Fibroblast of pulmonary artery (primary cell): ENCODE measurements around the gene IL20RB.
A peak's percentile ranks its signal among the peaks of the same experiment; 100 is the strongest.

ENCODE experiments used
- DNase-seq: peaks from one replicate; pipeline ENCODE4 v3.0.0-alpha.2; 2010; ENCODE audit warnings: low read depth
- H3K4me3 ChIP-seq: replicated peaks from 2 replicates; pipeline ENCODE4 v1.5.1; 2011; ENCODE audit warnings: low read depth, mild to moderate bottlenecking, control low read depth, low read length, moderate library complexity
- CTCF ChIP-seq: IDR thresholded peaks from 2 replicates; pipeline ENCODE4 v1.5.1; 2011; ENCODE audit warnings: mild to moderate bottlenecking, control low read depth, low read length, inconsistent platforms; ENCODE audit errors: missing control alignments

The IL20RB gene

GRCh38 chr3:136932523-136932922 lies 25.3 kb upstream of the IL20RB start:
- DNase-seq = peak; percentile 59
- no peak for TF ChIP-seq CTCF
- no peak overlapping the region for H3K4me3 ChIP-seq

- no peak for DNase-seq
- no peak for TF ChIP-seq CTCF
- peak overlapping the region; percentile 1 for H3K4me3 ChIP-seq
Measured at GRCh38 chr3:136932978-136933772, 24.6 kb upstream of the IL20RB start.

- no peak for TF ChIP-seq CTCF
- H3K4me3 ChIP-seq = no peak overlapping the region
- DNase-seq = no peak
Measured at GRCh38 chr3:136937175-136937574, 20.6 kb upstream of the IL20RB start.

- DNase-seq = peak; percentile 28
- no peak overlapping the region for H3K4me3 ChIP-seq
- TF ChIP-seq CTCF = no peak
Measured at GRCh38 chr3:136937851-136938250, 19.9 kb upstream of the IL20RB start.

GRCh38 chr3:136938334-136938733 lies 19.4 kb upstream of the IL20RB start:
- no peak overlapping the region for H3K4me3 ChIP-seq
- TF ChIP-seq CTCF = no peak
- DNase-seq = peak; percentile 68

- no peak overlapping the region for H3K4me3 ChIP-seq
- TF ChIP-seq CTCF = no peak
- no peak for DNase-seq
Measured at GRCh38 chr3:136939489-136939888, 18.3 kb upstream of the IL20RB start.

GRCh38 chr3:136942803-136943202 lies 15.0 kb upstream of the IL20RB start:
- H3K4me3 ChIP-seq = no peak overlapping the region
- no peak for TF ChIP-seq CTCF
- no peak for DNase-seq
